GM23338 (cell line): ENCODE measurements around the gene AP5M1. TPM values are rescaled to one million over a fixed set of nuclear protein-coding genes. Genes with fewer than 3 reads are reported as not detected.

Source experiments
- ATAC-seq: fragments of 200-7000 bp; cut with Tn5 transposase; 3 replicates; pipeline ENCODE4 v1.9.1; 2020
- DNase-seq: peaks from one replicate; pipeline ENCODE4 v3.0.0-alpha.2; 2015; ENCODE audit warnings: low spot score
- H2AFZ ChIP-seq: fragments of 200-600 bp; sonication (generic); 2 replicates; pipeline ENCODE4 v1.8.0; 2016; ENCODE audit warnings: antibody characterized with exemption, mild to moderate bottlenecking, moderate library complexity
- H3F3A ChIP-seq: fragments of 200-600 bp; sonication (generic); replicated peaks from 2 replicates; pipeline ENCODE4 v1.8.0; 2017; ENCODE audit warnings: antibody characterized with exemption, mixed run types, low read depth
- H3K27ac ChIP-seq: fragments of 200-600 bp; sonication (generic); 2 replicates; pipeline ENCODE4 v1.6.1; 2016; ENCODE audit warnings: low read depth
- H3K27me3 ChIP-seq: fragments of 200-600 bp; sonication (generic); 2 replicates; pipeline ENCODE4 v1.8.0; 2016; ENCODE audit warnings: mild to moderate bottlenecking, mixed run types, moderate library complexity; ENCODE audit not compliant: insufficient read depth
- H3K36me3 ChIP-seq: fragments of 200-600 bp; sonication (generic); 2 replicates; pipeline ENCODE4 v1.8.0; 2016; ENCODE audit warnings: mild to moderate bottlenecking; ENCODE audit not compliant: insufficient read depth
- H3K4me1 ChIP-seq: fragments of 200-600 bp; sonication (generic); 2 replicates; pipeline ENCODE4 v1.8.0; 2016; ENCODE audit warnings: mild to moderate bottlenecking, moderate library complexity; ENCODE audit not compliant: insufficient read depth
- H3K4me2 ChIP-seq: fragments of 200-600 bp; sonication (generic); 2 replicates; pipeline ENCODE4 v1.7.1; 2017; ENCODE audit warnings: mixed run types
- H3K4me3 ChIP-seq: fragments of 200-600 bp; sonication (generic); 2 replicates; pipeline ENCODE4 v1.6.1; 2016; ENCODE audit warnings: mixed run types
- H3K79me2 ChIP-seq: fragments of 200-600 bp; sonication (generic); replicated peaks from 2 replicates; pipeline ENCODE4 v1.8.0; 2017; ENCODE audit warnings: mild to moderate bottlenecking; ENCODE audit not compliant: insufficient read depth
- H3K9me2 ChIP-seq: fragments of 200-600 bp; sonication (generic); 2 replicates; pipeline ENCODE4 v1.8.0; 2017; ENCODE audit not compliant: insufficient read depth
- H4K20me1 ChIP-seq: fragments of 200-600 bp; sonication (generic); replicated peaks from 2 replicates; pipeline ENCODE4 v1.8.0; 2017; ENCODE audit warnings: mild to moderate bottlenecking; ENCODE audit not compliant: insufficient read depth
- H3K27ac Mint-ChIP-seq: 2 replicates; pipeline ENCODE4 v1.8.0; 2020; ENCODE audit warnings: inconsistent platforms, mild to moderate bottlenecking, moderate library complexity, mixed read lengths
- H3K27me3 Mint-ChIP-seq: 3 replicates; pipeline ENCODE4 v1.8.0; 2022; ENCODE audit warnings: low read depth, mild to moderate bottlenecking, moderate library complexity, mixed read lengths, inconsistent platforms; ENCODE audit not compliant: insufficient read depth, poor library complexity
- H3K36me3 Mint-ChIP-seq: 3 replicates; pipeline ENCODE4 v1.8.0; 2021; ENCODE audit warnings: low read depth, mild to moderate bottlenecking, inconsistent platforms, moderate library complexity, mixed read lengths
- H3K4me1 Mint-ChIP-seq: 3 replicates; pipeline ENCODE4 v1.8.0; 2020; ENCODE audit warnings: mild to moderate bottlenecking, inconsistent platforms, mixed read lengths
- H3K4me3 Mint-ChIP-seq: 3 replicates; pipeline ENCODE4 v1.8.0; 2021; ENCODE audit warnings: moderate library complexity, mild to moderate bottlenecking, inconsistent platforms, mixed read lengths
- H3K9me3 Mint-ChIP-seq: 3 replicates; pipeline ENCODE4 v1.8.0; 2020; ENCODE audit warnings: moderate library complexity, mild to moderate bottlenecking, inconsistent platforms, mixed read lengths
- CREB1 ChIP-seq: fragments of 250-450 bp; sonication (Bioruptor Pico); IDR thresholded peaks from 2 replicates; pipeline ENCODE4 v1.5.0; 2020; ENCODE audit warnings: low read depth, mild to moderate bottlenecking, moderate library complexity
- EZH2 ChIP-seq: fragments of 200-600 bp; sonication (generic); IDR thresholded peaks from one replicate; pipeline ENCODE4 v1.8.0; 2017; ENCODE audit warnings: antibody characterized with exemption, mild to moderate bottlenecking, low read depth; ENCODE audit not compliant: unreplicated experiment
- EZH2phosphoT487 ChIP-seq: fragments of 200-600 bp; sonication (generic); IDR thresholded peaks from one replicate; pipeline ENCODE4 v1.8.1; 2018; ENCODE audit warnings: antibody characterized with exemption; ENCODE audit not compliant: unreplicated experiment
- JUNB ChIP-seq: IDR thresholded peaks from one replicate; pipeline ENCODE4 v1.6.1; 2016; ENCODE audit warnings: antibody characterized with exemption; ENCODE audit not compliant: unreplicated experiment
- NANOG ChIP-seq: IDR thresholded peaks from 2 replicates; pipeline ENCODE4 v1.6.1; 2016; ENCODE audit warnings: antibody characterized with exemption, borderline replicate concordance
- POLR2AphosphoS5 ChIP-seq: IDR thresholded peaks from 2 replicates; pipeline ENCODE4 v1.6.1; 2016; ENCODE audit warnings: antibody characterized with exemption, low read depth
- STAT1 ChIP-seq: IDR thresholded peaks from one replicate; pipeline ENCODE4 v1.6.1; 2016; ENCODE audit warnings: antibody characterized with exemption; ENCODE audit not compliant: unreplicated experiment
- ZNF114 ChIP-seq: fragments of 250-450 bp; sonication (Bioruptor Pico); IDR thresholded peaks from 2 replicates; pipeline ENCODE4 v1.5.0; 2020; ENCODE audit warnings: mild to moderate bottlenecking, moderate library complexity
- ZNF331 ChIP-seq: fragments of 250-450 bp; sonication (Bioruptor Pico); IDR thresholded peaks from 2 replicates; pipeline ENCODE4 v1.5.0; 2020; ENCODE audit warnings: low read depth, mild to moderate bottlenecking, moderate library complexity
- polyA plus RNA-seq: library from polyadenylated mRNA; unstranded; fragments of >200 nt; fragmentation: Nextera tagmentation; extraction: Ambion mirVana; gene quantifications from 2 replicates; pipeline ENCODE4 v1.2.1, GENCODE V29; 2016
- total RNA-seq: library from RNA; depleted of rRNA; stranded (reverse); fragments of >200 nt; shearing (Covaris generic); gene quantifications from 2 replicates; pipeline ENCODE4 v1.2.3, GENCODE V29; 2014
- TF ChIP-seq, protein P1 (sequence below): IDR thresholded peaks from one replicate; pipeline ENCODE4 v1.6.1; 2018; ENCODE audit warnings: antibody characterized with exemption; ENCODE audit not compliant: unreplicated experiment
- TF ChIP-seq, protein P2 (sequence below): fragments of 250-450 bp; sonication (Bioruptor Pico); IDR thresholded peaks from 2 replicates; pipeline ENCODE4 v1.5.0; 2020; ENCODE audit warnings: mild to moderate bottlenecking, moderate library complexity
- TF ChIP-seq, protein P3 (sequence below): IDR thresholded peaks from 2 replicates; pipeline ENCODE4 v1.6.1; 2016; ENCODE audit warnings: antibody characterized with exemption
- TF ChIP-seq, protein P4 (sequence below), 2 experiments: fragments of 200-600 bp in 1 of 2; sonication (generic) in 1 of 2; conservative IDR thresholded peaks; 2 replicates each; pipeline versions ENCODE4 v1.5.1 to v1.6.1; 2016 to 2017; ENCODE audit warnings: antibody characterized with exemption in 2 of 2, low read depth in 2 of 2, mild to moderate bottlenecking in 2 of 2, moderate library complexity in 1 of 2

Gene AP5M1
- total and polyA plus RNA-seq, 2 experiments from 2014 or later: 27.2 to 43.7 TPM

DNA sequence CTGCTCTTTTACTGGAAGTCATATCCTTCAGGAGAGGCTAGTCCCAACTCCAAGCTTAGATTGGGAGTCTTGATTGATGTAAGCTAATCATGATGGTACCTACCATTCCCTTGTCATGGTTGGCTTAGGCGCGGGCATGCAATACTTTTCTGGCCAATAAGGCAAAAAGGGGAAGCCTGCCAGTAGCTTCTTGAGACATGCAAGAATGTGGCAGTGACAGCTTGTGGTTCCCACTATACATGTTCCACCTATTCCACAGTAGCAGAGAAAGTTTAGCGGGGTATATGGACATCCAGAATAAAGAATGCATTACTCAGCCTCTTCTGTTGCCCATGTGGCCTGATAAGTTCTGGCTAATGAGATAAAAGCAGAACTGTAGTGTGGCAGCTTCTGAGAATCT, 55.0 kb downstream of the AP5M1 start:
- Mint-ChIP-seq H3K4me3 (no peak overlapping the region), H3K4me1 (no peaks in the 10 kb centered on the region), H3K27ac (no peak overlapping the region), H3K9me3 (no peaks in the 10 kb centered on the region), H3K36me3 (no peaks in the 10 kb centered on the region), H3K27me3 (peaks cover 2% of the 10 kb centered on the region)
- H3K4me3 ChIP-seq: no peak overlapping the region
- no peak overlapping the region for H2AFZ ChIP-seq
- no peaks in the 10 kb centered on the region for H3K27me3 ChIP-seq
- H3K36me3 ChIP-seq: no peaks in the 10 kb centered on the region
- no peak overlapping the region for H3K27ac ChIP-seq
- no peaks in the 10 kb centered on the region for H3K79me2 ChIP-seq
- no peaks in the 10 kb centered on the region for H4K20me1 ChIP-seq
- H3K4me2 ChIP-seq: no peak overlapping the region
- no peaks in the 10 kb centered on the region for H3K4me1 ChIP-seq
- TF ChIP-seq, protein P1, sequence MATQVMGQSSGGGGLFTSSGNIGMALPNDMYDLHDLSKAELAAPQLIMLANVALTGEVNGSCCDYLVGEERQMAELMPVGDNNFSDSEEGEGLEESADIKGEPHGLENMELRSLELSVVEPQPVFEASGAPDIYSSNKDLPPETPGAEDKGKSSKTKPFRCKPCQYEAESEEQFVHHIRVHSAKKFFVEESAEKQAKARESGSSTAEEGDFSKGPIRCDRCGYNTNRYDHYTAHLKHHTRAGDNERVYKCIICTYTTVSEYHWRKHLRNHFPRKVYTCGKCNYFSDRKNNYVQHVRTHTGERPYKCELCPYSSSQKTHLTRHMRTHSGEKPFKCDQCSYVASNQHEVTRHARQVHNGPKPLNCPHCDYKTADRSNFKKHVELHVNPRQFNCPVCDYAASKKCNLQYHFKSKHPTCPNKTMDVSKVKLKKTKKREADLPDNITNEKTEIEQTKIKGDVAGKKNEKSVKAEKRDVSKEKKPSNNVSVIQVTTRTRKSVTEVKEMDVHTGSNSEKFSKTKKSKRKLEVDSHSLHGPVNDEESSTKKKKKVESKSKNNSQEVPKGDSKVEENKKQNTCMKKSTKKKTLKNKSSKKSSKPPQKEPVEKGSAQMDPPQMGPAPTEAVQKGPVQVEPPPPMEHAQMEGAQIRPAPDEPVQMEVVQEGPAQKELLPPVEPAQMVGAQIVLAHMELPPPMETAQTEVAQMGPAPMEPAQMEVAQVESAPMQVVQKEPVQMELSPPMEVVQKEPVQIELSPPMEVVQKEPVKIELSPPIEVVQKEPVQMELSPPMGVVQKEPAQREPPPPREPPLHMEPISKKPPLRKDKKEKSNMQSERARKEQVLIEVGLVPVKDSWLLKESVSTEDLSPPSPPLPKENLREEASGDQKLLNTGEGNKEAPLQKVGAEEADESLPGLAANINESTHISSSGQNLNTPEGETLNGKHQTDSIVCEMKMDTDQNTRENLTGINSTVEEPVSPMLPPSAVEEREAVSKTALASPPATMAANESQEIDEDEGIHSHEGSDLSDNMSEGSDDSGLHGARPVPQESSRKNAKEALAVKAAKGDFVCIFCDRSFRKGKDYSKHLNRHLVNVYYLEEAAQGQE: no peak
- TF ChIP-seq EZH2: no peak
- no peak for TF ChIP-seq ZNF331 (CRISPR knock-in tag)
- TF ChIP-seq JUNB: no peak
- no peak for TF ChIP-seq NANOG
- TF ChIP-seq ZNF114 (CRISPR knock-in tag): no peak
- TF ChIP-seq, protein P2, sequence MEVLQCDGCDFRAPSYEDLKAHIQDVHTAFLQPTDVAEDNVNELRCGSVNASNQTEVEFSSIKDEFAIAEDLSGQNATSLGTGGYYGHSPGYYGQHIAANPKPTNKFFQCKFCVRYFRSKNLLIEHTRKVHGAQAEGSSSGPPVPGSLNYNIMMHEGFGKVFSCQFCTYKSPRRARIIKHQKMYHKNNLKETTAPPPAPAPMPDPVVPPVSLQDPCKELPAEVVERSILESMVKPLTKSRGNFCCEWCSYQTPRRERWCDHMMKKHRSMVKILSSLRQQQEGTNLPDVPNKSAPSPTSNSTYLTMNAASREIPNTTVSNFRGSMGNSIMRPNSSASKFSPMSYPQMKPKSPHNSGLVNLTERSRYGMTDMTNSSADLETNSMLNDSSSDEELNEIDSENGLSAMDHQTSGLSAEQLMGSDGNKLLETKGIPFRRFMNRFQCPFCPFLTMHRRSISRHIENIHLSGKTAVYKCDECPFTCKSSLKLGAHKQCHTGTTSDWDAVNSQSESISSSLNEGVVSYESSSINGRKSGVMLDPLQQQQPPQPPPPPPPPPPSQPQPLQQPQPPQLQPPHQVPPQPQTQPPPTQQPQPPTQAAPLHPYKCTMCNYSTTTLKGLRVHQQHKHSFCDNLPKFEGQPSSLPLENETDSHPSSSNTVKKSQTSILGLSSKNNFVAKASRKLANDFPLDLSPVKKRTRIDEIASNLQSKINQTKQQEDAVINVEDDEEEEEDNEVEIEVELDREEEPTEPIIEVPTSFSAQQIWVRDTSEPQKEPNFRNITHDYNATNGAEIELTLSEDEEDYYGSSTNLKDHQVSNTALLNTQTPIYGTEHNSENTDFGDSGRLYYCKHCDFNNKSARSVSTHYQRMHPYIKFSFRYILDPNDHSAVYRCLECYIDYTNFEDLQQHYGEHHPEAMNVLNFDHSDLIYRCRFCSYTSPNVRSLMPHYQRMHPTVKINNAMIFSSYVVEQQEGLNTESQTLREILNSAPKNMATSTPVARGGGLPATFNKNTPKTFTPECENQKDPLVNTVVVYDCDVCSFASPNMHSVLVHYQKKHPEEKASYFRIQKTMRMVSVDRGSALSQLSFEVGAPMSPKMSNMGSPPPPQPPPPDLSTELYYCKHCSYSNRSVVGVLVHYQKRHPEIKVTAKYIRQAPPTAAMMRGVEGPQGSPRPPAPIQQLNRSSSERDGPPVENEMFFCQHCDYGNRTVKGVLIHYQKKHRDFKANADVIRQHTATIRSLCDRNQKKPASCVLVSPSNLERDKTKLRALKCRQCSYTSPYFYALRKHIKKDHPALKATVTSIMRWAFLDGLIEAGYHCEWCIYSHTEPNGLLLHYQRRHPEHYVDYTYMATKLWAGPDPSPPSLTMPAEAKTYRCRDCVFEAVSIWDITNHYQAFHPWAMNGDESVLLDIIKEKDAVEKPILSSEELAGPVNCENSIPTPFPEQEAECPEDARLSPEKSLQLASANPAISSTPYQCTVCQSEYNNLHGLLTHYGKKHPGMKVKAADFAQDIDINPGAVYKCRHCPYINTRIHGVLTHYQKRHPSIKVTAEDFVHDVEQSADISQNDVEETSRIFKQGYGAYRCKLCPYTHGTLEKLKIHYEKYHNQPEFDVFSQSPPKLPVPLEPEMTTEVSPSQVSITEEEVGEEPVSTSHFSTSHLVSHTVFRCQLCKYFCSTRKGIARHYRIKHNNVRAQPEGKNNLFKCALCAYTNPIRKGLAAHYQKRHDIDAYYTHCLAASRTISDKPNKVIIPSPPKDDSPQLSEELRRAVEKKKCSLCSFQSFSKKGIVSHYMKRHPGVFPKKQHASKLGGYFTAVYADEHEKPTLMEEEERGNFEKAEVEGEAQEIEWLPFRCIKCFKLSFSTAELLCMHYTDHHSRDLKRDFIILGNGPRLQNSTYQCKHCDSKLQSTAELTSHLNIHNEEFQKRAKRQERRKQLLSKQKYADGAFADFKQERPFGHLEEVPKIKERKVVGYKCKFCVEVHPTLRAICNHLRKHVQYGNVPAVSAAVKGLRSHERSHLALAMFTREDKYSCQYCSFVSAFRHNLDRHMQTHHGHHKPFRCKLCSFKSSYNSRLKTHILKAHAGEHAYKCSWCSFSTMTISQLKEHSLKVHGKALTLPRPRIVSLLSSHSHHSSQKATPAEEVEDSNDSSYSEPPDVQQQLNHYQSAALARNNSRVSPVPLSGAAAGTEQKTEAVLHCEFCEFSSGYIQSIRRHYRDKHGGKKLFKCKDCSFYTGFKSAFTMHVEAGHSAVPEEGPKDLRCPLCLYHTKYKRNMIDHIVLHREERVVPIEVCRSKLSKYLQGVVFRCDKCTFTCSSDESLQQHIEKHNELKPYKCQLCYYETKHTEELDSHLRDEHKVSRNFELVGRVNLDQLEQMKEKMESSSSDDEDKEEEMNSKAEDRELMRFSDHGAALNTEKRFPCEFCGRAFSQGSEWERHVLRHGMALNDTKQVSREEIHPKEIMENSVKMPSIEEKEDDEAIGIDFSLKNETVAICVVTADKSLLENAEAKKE: no peak
- TF ChIP-seq, protein P3, sequence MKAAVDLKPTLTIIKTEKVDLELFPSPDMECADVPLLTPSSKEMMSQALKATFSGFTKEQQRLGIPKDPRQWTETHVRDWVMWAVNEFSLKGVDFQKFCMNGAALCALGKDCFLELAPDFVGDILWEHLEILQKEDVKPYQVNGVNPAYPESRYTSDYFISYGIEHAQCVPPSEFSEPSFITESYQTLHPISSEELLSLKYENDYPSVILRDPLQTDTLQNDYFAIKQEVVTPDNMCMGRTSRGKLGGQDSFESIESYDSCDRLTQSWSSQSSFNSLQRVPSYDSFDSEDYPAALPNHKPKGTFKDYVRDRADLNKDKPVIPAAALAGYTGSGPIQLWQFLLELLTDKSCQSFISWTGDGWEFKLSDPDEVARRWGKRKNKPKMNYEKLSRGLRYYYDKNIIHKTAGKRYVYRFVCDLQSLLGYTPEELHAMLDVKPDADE: no peak
- no peak for TF ChIP-seq POLR2AphosphoS5
- TF ChIP-seq EZH2phosphoT487: no peak
- no peak for TF ChIP-seq CREB1
- TF ChIP-seq, protein P4, sequence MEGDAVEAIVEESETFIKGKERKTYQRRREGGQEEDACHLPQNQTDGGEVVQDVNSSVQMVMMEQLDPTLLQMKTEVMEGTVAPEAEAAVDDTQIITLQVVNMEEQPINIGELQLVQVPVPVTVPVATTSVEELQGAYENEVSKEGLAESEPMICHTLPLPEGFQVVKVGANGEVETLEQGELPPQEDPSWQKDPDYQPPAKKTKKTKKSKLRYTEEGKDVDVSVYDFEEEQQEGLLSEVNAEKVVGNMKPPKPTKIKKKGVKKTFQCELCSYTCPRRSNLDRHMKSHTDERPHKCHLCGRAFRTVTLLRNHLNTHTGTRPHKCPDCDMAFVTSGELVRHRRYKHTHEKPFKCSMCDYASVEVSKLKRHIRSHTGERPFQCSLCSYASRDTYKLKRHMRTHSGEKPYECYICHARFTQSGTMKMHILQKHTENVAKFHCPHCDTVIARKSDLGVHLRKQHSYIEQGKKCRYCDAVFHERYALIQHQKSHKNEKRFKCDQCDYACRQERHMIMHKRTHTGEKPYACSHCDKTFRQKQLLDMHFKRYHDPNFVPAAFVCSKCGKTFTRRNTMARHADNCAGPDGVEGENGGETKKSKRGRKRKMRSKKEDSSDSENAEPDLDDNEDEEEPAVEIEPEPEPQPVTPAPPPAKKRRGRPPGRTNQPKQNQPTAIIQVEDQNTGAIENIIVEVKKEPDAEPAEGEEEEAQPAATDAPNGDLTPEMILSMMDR (conservative IDR thresholded peaks at IDR 0.05; ENCODE audit: low read depth in 2 of 2): no peak
- no peak for TF ChIP-seq STAT1
- 0 out of 2 replicates have a peak, but pooled peaks cover 4% of the 10 kb centered on the region for H3K9me2 ChIP-seq
- no peak for ATAC-seq
- no peak for DNase-seq
- no peaks in the 10 kb centered on the region for H3F3A ChIP-seq
